Measurements from ENCODE around the gene GIMAP8.

- TF ChIP-seq, protein P1, sequence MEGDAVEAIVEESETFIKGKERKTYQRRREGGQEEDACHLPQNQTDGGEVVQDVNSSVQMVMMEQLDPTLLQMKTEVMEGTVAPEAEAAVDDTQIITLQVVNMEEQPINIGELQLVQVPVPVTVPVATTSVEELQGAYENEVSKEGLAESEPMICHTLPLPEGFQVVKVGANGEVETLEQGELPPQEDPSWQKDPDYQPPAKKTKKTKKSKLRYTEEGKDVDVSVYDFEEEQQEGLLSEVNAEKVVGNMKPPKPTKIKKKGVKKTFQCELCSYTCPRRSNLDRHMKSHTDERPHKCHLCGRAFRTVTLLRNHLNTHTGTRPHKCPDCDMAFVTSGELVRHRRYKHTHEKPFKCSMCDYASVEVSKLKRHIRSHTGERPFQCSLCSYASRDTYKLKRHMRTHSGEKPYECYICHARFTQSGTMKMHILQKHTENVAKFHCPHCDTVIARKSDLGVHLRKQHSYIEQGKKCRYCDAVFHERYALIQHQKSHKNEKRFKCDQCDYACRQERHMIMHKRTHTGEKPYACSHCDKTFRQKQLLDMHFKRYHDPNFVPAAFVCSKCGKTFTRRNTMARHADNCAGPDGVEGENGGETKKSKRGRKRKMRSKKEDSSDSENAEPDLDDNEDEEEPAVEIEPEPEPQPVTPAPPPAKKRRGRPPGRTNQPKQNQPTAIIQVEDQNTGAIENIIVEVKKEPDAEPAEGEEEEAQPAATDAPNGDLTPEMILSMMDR (IDR thresholded peaks at IDR 0.05), result no peak
- no peak for TF ChIP-seq POLR2A (IDR thresholded peaks at IDR 0.05)
These were observed 52.7 kb downstream of the GIMAP8 start for GRCh38 chr7:150503155-150503554.
